ENCODE results near the gene APOBEC4.
A peak's percentile ranks its signal among the peaks of the same experiment; 100 is the strongest.

The APOBEC4 gene

GRCh38 chr1:183612407-183612806 lies 40.7 kb downstream of the APOBEC4 start:
- H3K4me3 ChIP-seq (replicated peaks in 1 of 2; ENCODE audit: low read depth in 2 of 2, low read length in 2 of 2): no peak overlapping the region
- DNase-seq (ENCODE audit: low read depth in 2 of 2): no peak
- TF ChIP-seq CTCF (IDR thresholded peaks at IDR 0.05; ENCODE audit: low read depth, low read length): no peak

- no peak for DNase-seq (ENCODE audit: low read depth in 2 of 2)
Observed at GRCh38 chr1:183611021-183611420, 42.1 kb downstream of the APOBEC4 start.

GRCh38 chr1:183609759-183610452 lies 43.2 kb downstream of the APOBEC4 start:
- no peak overlapping the region for H3K4me3 ChIP-seq (replicated peaks in 1 of 2; ENCODE audit: low read depth in 2 of 2, low read length in 2 of 2)
- DNase-seq (ENCODE audit: low read depth in 2 of 2): peak; percentile 52 to 61
- no peak for TF ChIP-seq CTCF (IDR thresholded peaks at IDR 0.05; ENCODE audit: low read depth, low read length)

More at GRCh38 chr1:183611021-183611420, 42.1 kb downstream of the APOBEC4 start:
- TF ChIP-seq CTCF (IDR thresholded peaks at IDR 0.05; ENCODE audit: low read depth, low read length): no peak
- no peak overlapping the region for H3K4me3 ChIP-seq (replicated peaks in 1 of 2; ENCODE audit: low read depth in 2 of 2, low read length in 2 of 2)

GRCh38 chr1:183609313-183609712 lies 43.8 kb downstream of the APOBEC4 start:
- H3K4me3 ChIP-seq (replicated peaks in 1 of 2; ENCODE audit: low read depth in 2 of 2, low read length in 2 of 2): no peak overlapping the region
- peak; percentile 78 for TF ChIP-seq CTCF (IDR thresholded peaks at IDR 0.05; ENCODE audit: low read depth, low read length)
- peak; percentile 75 to 90 for DNase-seq (ENCODE audit: low read depth in 2 of 2)

GRCh38 chr1:183607322-183607980 lies 45.7 kb downstream of the APOBEC4 start:
- H3K4me3 ChIP-seq (replicated peaks in 1 of 2; ENCODE audit: low read depth in 2 of 2, low read length in 2 of 2): no peak overlapping the region
- no peak for TF ChIP-seq CTCF (IDR thresholded peaks at IDR 0.05; ENCODE audit: low read depth, low read length)
- DNase-seq (ENCODE audit: low read depth in 2 of 2): no peak

GRCh38 chr1:183605904-183606303 lies 47.2 kb downstream of the APOBEC4 start:
- no peak for TF ChIP-seq CTCF (IDR thresholded peaks at IDR 0.05; ENCODE audit: low read depth, low read length)
- DNase-seq (ENCODE audit: low read depth in 2 of 2): no peak

More at GRCh38 chr1:183605904-183606303, 47.2 kb downstream of the APOBEC4 start:
- no peak overlapping the region for H3K4me3 ChIP-seq (replicated peaks in 1 of 2; ENCODE audit: low read depth in 2 of 2, low read length in 2 of 2)
